ENCODE data around the gene RNF114.

DNA sequence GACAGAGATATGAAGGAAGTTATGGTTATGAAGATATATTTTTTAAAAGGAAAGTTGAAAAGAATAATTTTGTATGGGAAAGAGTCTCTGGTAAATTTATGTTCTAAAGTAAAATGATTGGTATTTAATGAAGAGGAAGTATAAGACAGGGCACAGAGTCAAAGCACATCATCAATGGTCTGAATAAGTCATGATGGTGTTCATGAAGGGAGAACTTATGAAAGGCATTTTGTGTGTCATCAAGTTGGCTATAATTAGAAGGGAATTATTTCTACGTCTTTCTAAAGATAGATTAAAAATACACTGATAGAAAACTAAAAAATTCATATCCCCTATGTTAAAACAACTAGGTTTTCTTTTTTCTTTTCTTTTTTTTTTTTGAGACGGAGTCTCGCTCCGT, 25.2 kb downstream of the RNF114 start:
- TF ChIP-seq, protein P1, sequence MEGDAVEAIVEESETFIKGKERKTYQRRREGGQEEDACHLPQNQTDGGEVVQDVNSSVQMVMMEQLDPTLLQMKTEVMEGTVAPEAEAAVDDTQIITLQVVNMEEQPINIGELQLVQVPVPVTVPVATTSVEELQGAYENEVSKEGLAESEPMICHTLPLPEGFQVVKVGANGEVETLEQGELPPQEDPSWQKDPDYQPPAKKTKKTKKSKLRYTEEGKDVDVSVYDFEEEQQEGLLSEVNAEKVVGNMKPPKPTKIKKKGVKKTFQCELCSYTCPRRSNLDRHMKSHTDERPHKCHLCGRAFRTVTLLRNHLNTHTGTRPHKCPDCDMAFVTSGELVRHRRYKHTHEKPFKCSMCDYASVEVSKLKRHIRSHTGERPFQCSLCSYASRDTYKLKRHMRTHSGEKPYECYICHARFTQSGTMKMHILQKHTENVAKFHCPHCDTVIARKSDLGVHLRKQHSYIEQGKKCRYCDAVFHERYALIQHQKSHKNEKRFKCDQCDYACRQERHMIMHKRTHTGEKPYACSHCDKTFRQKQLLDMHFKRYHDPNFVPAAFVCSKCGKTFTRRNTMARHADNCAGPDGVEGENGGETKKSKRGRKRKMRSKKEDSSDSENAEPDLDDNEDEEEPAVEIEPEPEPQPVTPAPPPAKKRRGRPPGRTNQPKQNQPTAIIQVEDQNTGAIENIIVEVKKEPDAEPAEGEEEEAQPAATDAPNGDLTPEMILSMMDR (IDR thresholded peaks at IDR 0.05), result no peak
- TF ChIP-seq POLR2A (IDR thresholded peaks at IDR 0.05; ENCODE audit: low read depth) (no peak), POLR2AphosphoS5 (IDR thresholded peaks at IDR 0.05) (no peak), EP300 (IDR thresholded peaks at IDR 0.05) (no peak)
